HG03439 (cell line): ENCODE data around the gene LRRC1.

Experiments used
- ATAC-seq: cut with Tn5 transposase; IDR thresholded peaks from one replicate; pipeline ENCODE4 v1.9.1; 2021; ENCODE audit warnings: mild to moderate bottlenecking, moderate library complexity; ENCODE audit not compliant: unreplicated experiment

The LRRC1 gene

GRCh38 chr6:53919881-53920360, 125.1 kb downstream of the LRRC1 start:
- ATAC-seq, result no peak

GRCh38 chr6:53920881-53921280, 126.1 kb downstream of the LRRC1 start:
- ATAC-seq, result no peak

- no peak for ATAC-seq
Observed at GRCh38 chr6:53921639-53922038, 126.8 kb downstream of the LRRC1 start.

DNA sequence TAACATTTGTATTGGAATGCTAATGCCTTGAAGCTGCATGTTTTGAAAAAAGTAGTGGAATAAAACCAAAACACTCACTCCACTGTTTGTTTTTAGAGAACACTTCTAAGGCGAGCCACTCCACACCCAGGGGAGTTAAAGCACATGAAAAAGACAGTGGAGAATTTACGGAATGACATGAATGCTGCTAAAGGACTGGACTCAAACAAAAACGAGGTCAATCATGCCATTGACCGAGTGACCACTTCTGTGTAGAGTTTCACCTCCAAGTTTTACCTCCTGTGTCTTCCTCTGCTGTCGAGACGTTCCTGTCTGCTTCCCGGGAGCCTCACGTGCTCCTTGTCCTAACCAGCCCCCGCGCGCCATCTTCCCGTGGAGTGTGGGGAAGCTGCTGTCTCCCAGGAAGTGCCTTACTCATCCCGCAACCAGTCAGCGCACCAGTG, 127.8 kb downstream of the LRRC1 start:
- ATAC-seq, result no peak

- ATAC-seq, result peak; percentile 80
Observed at GRCh38 chr6:53924277-53924676, 129.5 kb downstream of the LRRC1 start.

GRCh38 chr6:53924821-53925422, 130.1 kb downstream of the LRRC1 start:
- no peak for ATAC-seq

DNA sequence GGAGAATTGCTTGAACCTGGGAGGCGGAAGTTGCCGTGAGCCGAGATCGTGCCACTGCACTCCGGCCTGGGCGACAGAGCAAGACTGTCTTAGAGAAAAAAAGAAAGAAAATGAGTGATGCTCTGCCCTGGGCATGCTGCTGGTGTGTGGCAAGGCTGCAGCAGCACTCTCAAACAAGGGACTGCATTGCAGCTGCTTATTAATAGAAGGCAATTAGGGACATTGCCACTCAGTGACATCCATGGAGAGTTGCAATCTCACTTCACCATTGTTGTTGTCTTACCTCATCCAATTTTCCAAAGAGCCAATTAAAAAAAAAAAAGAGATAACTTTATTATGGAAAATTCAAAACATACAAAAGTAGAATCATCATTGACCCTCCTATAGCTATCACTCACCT, 131.1 kb downstream of the LRRC1 start:
- no peak for ATAC-seq

- no peak for ATAC-seq
Observed at GRCh38 chr6:53926505-53926904, 131.7 kb downstream of the LRRC1 start.

GRCh38 chr6:53928641-53929040, 133.8 kb downstream of the LRRC1 start:
- ATAC-seq, result no peak

- no peak for ATAC-seq
Observed at GRCh38 chr6:53929041-53929820, 134.4 kb downstream of the LRRC1 start.

DNA sequence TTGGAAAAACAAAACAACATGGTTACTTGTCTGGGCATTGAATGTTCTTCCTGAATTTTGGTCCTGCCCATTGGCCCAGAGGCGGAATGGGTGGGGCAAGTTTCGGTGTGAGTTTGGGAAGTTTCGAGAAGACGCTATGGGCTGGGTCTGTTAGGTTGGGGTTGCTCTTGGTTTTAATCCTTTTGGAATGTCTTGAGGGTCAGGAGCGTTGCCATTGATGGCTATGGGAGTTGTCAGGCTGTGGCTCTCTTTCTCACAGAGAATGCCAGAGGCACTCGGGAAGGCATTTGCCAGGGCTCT, 135.0 kb downstream of the LRRC1 start:
- ATAC-seq, result no peak

DNA sequence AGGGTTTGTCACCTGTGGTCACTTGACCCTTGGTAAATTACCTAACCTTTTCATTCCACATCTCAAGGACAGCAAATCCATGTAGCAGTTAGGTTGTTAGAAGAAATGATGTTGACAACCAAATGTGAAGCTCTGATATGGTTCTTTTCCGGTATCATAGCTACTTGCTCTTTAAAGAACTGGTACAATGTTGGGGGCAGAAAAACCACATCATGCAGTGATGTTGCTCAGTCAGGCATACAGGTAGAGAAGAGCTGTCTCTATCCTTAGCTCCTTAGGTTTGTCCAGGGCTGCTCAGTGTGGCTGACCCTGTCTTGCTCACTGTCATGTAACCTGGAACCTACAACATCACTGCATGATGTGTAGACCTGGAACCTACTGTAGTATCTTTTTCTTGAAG, 135.5 kb downstream of the LRRC1 start:
- no peak for ATAC-seq

DNA sequence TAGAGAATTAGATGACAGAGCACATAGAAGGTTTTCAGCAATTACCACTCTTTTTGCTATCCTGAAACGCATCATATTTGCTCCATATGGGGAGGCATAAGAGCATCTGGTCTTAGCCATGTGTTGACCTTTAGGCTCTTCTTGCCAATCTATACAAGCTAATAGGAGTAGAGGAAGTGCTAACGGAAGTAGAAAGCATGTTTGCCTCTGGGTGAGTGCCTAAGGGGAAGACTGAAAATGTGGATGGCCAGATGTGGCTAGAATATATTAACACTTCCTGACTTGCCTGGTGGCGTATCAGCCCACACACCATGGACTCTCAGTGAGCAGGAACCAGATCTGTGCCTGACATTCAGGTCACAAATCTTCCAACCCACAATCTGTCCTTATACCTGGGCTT, 136.3 kb downstream of the LRRC1 start:
- ATAC-seq, result no peak

DNA sequence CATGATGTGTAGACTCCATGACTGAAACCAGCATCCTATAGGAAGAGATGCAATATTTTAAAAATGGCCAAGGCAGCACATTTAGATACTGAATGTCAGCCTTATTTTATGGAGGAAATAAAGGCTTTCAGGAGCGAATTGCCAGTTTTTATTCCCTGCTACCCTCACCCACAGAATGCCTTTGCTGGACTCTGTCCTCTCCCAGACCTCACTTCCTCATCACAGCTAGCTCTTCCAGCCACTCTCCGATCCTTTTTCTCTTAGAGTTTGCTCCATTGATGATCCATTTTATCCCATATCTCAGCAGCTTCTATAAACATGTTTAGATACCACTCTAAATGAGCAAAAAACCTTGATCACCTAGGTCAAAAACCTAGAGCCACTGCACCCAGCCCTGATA, 137.7 kb downstream of the LRRC1 start:
- ATAC-seq, result no peak

DNA sequence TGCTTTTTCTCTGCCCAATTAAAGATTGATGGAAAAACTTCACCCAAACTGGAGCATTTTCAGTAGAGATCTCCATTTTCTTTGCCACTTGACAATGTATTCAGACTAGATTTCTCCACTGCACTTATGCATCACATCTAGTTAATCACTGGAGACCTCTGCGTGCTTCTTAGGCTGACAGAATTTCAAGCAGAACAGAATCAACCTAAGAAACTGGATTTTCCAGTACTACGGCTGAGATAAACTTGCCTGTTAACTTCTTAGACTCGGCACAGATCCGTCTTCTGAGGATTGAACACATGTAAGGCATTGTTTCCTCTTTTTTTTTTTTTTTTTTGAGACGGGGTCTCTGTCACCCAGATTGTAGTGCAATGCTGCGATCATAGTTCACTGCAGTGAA, 139.2 kb downstream of the LRRC1 start:
- no peak for ATAC-seq

- ATAC-seq, result no peak
Observed at GRCh38 chr6:53937461-53937860, 142.7 kb downstream of the LRRC1 start.

GRCh38 chr6:53938810-53939209, 144.0 kb downstream of the LRRC1 start:
- no peak for ATAC-seq

DNA sequence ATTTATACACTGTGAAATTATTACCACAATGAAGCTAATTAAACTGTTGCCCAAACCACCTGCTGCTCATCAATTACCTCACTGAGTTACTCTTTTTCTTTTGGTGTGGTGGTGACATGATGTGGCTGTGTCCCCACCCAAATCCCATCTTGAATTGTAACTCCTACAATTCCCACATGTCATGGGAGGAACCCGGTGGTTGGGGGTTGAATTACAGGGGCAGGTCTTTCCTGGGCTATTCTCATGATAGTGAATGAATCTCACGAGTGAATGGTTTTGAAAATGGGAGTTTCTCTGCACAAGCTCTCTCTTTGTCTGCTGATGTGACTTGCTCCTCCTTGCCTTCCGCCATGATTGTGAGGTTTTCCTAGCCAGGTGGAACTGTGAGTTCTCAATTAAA, 145.0 kb downstream of the LRRC1 start:
- no peak for ATAC-seq

GRCh38 chr6:53943395-53943794, 148.6 kb downstream of the LRRC1 start:
- ATAC-seq, result no peak

DNA sequence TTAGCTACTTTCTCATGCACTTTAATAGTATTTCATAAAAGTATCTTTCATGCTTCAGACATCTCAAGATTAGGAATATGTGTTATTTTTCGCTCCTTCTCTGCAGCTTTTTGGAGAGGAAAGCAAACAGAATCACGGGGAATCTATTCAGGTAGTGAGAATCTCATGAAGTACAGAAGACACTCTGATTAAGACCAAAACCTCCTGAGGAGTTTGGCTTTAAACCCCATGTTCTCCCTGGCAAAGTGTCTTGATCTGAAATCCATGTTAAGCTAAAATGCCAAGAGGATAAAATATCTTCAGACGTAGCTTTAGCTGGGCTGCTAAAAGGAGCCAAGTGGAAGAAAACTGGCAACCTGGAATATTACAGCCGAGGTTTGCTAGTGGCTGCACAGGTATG, 149.3 kb downstream of the LRRC1 start:
- no peak for ATAC-seq

GRCh38 chr6:53944543-53944942, 149.7 kb downstream of the LRRC1 start:
- ATAC-seq, result no peak

DNA sequence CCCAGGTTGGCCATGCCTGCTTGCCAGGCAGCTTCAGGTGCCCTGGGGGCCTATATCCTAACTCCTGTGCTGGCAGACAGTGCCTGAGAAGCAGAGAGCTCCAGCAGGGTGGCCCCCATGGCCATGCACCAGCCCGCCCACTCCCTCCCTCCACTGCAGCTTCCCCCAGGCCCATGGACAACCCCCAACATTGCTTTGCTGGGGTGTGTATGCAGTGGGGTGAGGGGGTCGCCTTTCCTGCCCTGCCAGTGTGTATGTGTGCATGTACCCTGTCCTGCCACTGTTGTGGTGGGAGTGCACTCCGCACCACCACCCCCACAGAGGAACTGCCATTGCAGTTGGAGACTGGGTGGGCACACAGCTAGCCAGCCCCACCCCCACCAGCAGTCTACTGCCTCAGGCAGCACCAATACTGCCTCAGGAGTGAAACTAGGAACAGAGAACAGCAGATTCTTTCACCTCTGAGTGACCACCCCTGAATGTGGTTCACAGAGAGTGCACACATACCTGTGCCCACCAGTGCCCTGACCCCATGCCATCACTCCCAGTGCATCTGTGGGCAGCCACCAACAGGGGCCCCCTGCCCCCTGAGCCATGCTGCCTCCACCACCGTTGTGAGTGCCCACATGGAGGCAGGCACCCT, 151.1 kb downstream of the LRRC1 start:
- no peak for ATAC-seq
